ENCODE results near the gene WARS2.

WARS2 gene

GRCh38 chr1:118992868-118993699, 147.4 kb downstream of the WARS2 start:
- no peak for DNase-seq

DNA sequence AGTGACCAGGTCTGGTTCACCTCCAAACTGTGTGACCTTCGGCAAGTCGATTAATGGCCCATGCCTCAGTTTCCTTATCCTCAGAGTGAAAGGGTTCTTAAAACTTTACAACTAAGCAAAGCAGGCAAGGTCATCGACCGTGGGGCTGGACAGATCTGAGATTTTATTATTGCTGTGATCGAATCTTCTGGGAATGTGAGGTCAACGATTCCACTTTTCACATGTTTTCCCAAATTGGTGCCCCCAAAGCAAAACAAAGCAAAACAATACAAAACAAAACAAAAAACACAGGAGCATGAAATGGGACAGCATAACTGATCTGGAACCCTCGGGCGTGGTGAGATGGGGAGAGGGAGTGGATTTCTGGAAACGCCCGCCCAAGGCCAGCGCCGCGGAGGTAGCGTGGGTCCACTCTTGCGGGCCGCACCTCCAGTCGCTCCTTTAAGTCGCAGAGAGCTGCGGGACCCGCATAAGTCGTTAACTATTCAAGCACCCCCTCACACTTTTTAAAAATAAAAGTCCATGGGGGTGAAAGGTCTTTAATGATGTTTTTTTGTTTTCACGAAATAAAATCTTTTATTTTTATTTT, 148.1 kb downstream of the WARS2 start:
- DNase-seq, result no peak

DNA sequence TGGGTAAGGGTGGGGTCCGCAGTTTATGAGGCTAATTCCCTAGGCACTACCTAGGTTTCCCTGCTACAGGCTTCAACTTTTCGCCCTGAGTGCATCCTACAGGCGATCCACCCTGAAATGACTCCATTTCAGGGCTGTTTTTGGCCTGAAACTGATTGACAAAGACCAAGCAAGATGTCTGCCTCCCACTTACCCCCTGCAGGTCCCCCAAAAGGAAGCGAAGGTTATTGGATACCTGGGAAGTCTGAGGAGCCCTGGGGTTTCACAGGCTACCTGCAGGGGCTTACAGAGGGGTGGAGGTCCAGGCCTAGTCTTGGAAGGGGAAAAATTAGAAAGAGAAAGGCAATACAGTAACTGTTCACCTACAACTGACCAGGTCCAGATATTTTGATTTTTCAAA, 149.0 kb downstream of the WARS2 start:
- no peak for DNase-seq

- no peak for DNase-seq
These were observed 149.8 kb downstream of the WARS2 start for GRCh38 chr1:118990513-118991152.

DNA sequence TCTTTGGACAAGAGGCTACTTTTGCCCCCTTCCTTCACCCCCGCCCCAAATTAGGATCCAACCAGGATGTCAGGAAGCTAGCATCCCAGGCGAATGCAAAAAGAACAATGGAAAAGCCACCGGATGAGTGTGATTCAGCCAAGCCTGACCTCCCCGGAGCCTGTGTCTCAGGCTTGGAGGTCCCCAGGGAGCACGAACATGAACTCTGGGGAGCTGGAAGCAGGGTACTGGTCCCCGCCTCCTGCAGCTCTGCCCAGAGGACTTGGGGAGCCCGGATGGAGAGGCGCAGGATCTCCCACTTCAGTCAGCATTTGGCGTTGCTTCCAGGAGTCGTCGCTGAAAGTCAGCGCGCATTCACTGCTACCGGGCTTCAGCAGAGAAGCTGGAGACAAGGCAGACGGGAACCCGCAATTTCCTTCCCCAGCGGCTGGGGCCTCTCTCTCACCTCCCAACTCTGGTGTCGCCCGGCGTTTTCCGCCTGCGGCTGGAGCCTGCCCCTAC, 150.5 kb downstream of the WARS2 start:
- no peak for DNase-seq

DNA sequence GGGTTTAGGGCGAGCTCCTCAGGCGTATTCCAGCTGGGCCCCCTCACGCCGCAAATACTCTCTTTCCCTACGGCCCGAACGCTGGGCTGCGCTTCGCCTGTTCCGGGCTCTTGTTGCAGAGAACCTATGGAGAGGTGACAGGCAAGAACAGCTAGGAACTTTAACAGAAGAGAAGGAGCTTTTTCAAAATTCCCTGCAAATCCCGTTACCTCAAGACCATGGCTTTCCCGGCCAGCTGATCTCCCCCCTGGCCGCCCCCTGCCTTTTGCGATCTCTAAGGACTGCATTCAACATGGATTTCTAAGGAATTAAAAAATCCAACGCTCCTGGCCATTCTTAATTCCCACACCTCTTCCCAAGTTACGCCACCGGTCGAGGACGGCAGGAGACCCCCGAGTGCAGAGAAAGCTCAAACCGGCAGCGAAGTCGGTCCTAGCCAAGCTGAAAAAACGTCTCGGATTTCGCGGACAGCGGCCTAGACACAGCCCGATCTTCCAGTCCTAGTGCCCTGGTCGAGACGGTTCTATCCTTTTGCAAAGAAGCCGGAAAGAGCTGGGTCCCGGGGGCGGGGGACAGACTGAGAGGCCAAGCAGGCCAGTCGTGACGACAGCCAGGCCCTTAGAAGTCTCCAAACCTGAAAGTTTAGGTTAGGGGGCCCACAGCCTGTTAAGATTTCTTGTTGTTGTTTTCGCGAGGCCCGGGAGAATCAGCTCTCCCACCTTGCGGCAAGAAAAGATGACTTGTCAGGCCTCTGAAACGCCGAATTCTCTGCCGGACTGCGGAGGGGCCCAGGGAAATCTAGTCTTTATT, 151.2 kb downstream of the WARS2 start:
- DNase-seq, result no peak

GRCh38 chr1:118988186-118989005, 152.1 kb downstream of the WARS2 start, which contains the start of gene TBX15:
Gene TBX15 (minus strand): TSS chr1:118988343. CDS start chr1:118987795, 548 bp downstream.
- no peak for DNase-seq

- DNase-seq, result no peak
These were observed 152.8 kb downstream of the WARS2 start for GRCh38 chr1:118987468-118988185.

GRCh38 chr1:118986555-118987467, 153.6 kb downstream of the WARS2 start:
- DNase-seq, result no peak

GRCh38 chr1:118985640-118986554, 154.6 kb downstream of the WARS2 start:
- DNase-seq, result no peak

GRCh38 chr1:118984722-118985639, 155.5 kb downstream of the WARS2 start:
- no peak for DNase-seq

- no peak for DNase-seq
These were observed 156.2 kb downstream of the WARS2 start for GRCh38 chr1:118984086-118984721.

GRCh38 chr1:118983558-118984041, 156.9 kb downstream of the WARS2 start:
- DNase-seq, result no peak

- DNase-seq, result no peak
These were observed 157.5 kb downstream of the WARS2 start for GRCh38 chr1:118982821-118983557.

- no peak for DNase-seq
These were observed 158.2 kb downstream of the WARS2 start for GRCh38 chr1:118982266-118982665.

GRCh38 chr1:118981436-118981835, 159.0 kb downstream of the WARS2 start:
- no peak for DNase-seq

All from NCI-H2171 treated with DMSO at 0.1 percent for 48 hours (cell line).